IMR-90 (cell line): Measurements from ENCODE around the gene YIPF7. TPM values are rescaled to one million over a fixed set of nuclear protein-coding genes. Genes with fewer than 3 reads are reported as not detected.

Experiments
- ATAC-seq: fragments of 200-7000 bp; cut with Tn5 transposase; 2 replicates; pipeline ENCODE4 v1.9.1; 2020; ENCODE audit warnings: low read depth, mild to moderate bottlenecking, moderate library complexity
- BruUV-seq: library from RNA; stranded (reverse); fragments of 400-500 nt; replicated peaks from 2 replicates; lab custom pipeline; 2021; lab: Mats Ljungman, UMichigan
- CTCF ChIA-PET: fragments of 300-600 bp; formaldehyde crosslinking; extraction: SDS; loops from one replicate; lab custom pipeline; 2021; ENCODE audit warnings: antibody characterized with exemption; lab: Yijun Ruan, JAX
- POLR2A ChIA-PET: fragments of 300-600 bp; sonication (Branson Sonifier 250); formaldehyde crosslinking; loops from one replicate; lab custom pipeline; 2022; ENCODE audit warnings: antibody characterized with exemption; ENCODE audit not compliant: unreplicated experiment; lab: Charles Lee
- DNase-seq: peaks from one replicate; pipeline ENCODE4 v3.0.0; 2013
- H2AFZ ChIP-seq: replicated peaks from 2 replicates; pipeline ENCODE3; 2013; ENCODE audit warnings: low read length, mild to moderate bottlenecking; ENCODE audit not compliant: poor library complexity
- H2AK5ac ChIP-seq: 2 replicates; pipeline ENCODE4 v1.6.1; 2013; ENCODE audit warnings: low read depth, low read length, inconsistent platforms
- H2AK9ac ChIP-seq: replicated peaks from 2 replicates; pipeline ENCODE3; 2013; ENCODE audit warnings: mild to moderate bottlenecking, low read depth, low read length, moderate library complexity; ENCODE audit not compliant: poor library complexity
- H2BK120ac ChIP-seq: 2 replicates; pipeline ENCODE4 v1.6.1; 2013; ENCODE audit warnings: low read depth, low read length, inconsistent platforms
- H2BK15ac ChIP-seq: 3 replicates; pipeline ENCODE4 v1.6.1; 2013; ENCODE audit warnings: low read depth, low read length, inconsistent platforms
- H2BK20ac ChIP-seq: 2 replicates; pipeline ENCODE4 v1.6.1; 2013; ENCODE audit warnings: low read depth, mild to moderate bottlenecking, inconsistent platforms, low read length, moderate library complexity
- H2BK5ac ChIP-seq: 2 replicates; pipeline ENCODE4 v1.6.1; 2013; ENCODE audit warnings: mild to moderate bottlenecking, low read depth, low read length, inconsistent platforms; ENCODE audit not compliant: poor library complexity, severe bottlenecking
- H3K14ac ChIP-seq: replicated peaks from 2 replicates; pipeline ENCODE4 v1.6.1; 2013; ENCODE audit warnings: low read depth, low read length, inconsistent platforms
- H3K18ac ChIP-seq: 2 replicates; pipeline ENCODE4 v1.6.1; 2013; ENCODE audit warnings: low read depth, low read length, control low read depth
- H3K23ac ChIP-seq: 2 replicates; pipeline ENCODE4 v1.6.1; 2013; ENCODE audit warnings: low read depth, low read length, inconsistent platforms
- H3K27ac ChIP-seq: 2 replicates; pipeline ENCODE4 v1.5.1; 2013; ENCODE audit warnings: mild to moderate bottlenecking, control low read depth, low read length; ENCODE audit not compliant: insufficient read depth
- H3K27me3 ChIP-seq: 2 replicates; pipeline ENCODE4 v1.6.1; 2013; ENCODE audit warnings: low read length; ENCODE audit not compliant: control insufficient read depth, insufficient read depth
- H3K36me3 ChIP-seq: 2 replicates; pipeline ENCODE4 v1.6.1; 2013; ENCODE audit warnings: low read length, mixed read lengths; ENCODE audit not compliant: control insufficient read depth, insufficient read depth
- H3K4ac ChIP-seq: 2 replicates; pipeline ENCODE4 v1.6.1; 2013; ENCODE audit warnings: low read depth, low read length, inconsistent platforms
- H3K4me1 ChIP-seq: 2 replicates; pipeline ENCODE4 v1.6.1; 2013; ENCODE audit warnings: low read length, mixed read lengths; ENCODE audit not compliant: control insufficient read depth, insufficient read depth
- H3K4me2 ChIP-seq: 2 replicates; pipeline ENCODE4 v1.6.1; 2013; ENCODE audit warnings: low read depth, mild to moderate bottlenecking, control low read depth, low read length, moderate library complexity
- H3K4me3 ChIP-seq: 2 replicates; pipeline ENCODE4 v1.5.1; 2013; ENCODE audit warnings: low read depth, mild to moderate bottlenecking, control low read depth, low read length, moderate library complexity; ENCODE audit not compliant: insufficient read depth
- H3K56ac ChIP-seq: 2 replicates; pipeline ENCODE4 v1.6.1; 2013; ENCODE audit warnings: low read length, inconsistent platforms; ENCODE audit not compliant: insufficient read depth; ENCODE audit errors: extremely low read depth
- H3K79me1 ChIP-seq, 2 experiments: 2 replicates each; pipeline ENCODE4 v1.6.1; 2013; ENCODE audit warnings: low read length in 2 of 2, inconsistent platforms in 1 of 2, low read depth in 1 of 2
- H3K9ac ChIP-seq: 2 replicates; pipeline ENCODE4 v1.6.1; 2013; ENCODE audit warnings: low read depth, low read length, control low read depth
- H3K9me1 ChIP-seq: 2 replicates; pipeline ENCODE4 v1.6.1; 2013; ENCODE audit warnings: low read length, inconsistent platforms; ENCODE audit not compliant: insufficient read depth
- H3K9me3 ChIP-seq: 2 replicates; pipeline ENCODE4 v1.6.1; 2013; ENCODE audit warnings: low read length; ENCODE audit not compliant: control insufficient read depth, insufficient read depth
- H4K20me1 ChIP-seq: 2 replicates; pipeline ENCODE4 v1.6.1; 2013; ENCODE audit warnings: low read length, inconsistent platforms; ENCODE audit not compliant: insufficient read depth
- H4K5ac ChIP-seq: 2 replicates; pipeline ENCODE4 v1.6.1; 2013; ENCODE audit warnings: mild to moderate bottlenecking, low read depth, low read length, control low read depth
- H4K8ac ChIP-seq, 2 experiments: 2 replicates each; pipeline ENCODE4 v1.6.1; 2013; ENCODE audit warnings: low read depth in 2 of 2, low read length in 2 of 2, control low read depth in 1 of 2, inconsistent platforms in 1 of 2
- H4K91ac ChIP-seq: 2 replicates; pipeline ENCODE4 v1.6.1; 2013; ENCODE audit warnings: low read depth, low read length, inconsistent platforms; ENCODE audit not compliant: insufficient read depth
- BHLHE40 ChIP-seq: fragments of 150-350 bp; IDR thresholded peaks from 2 replicates; pipeline ENCODE4 v1.6.1; 2016; ENCODE audit warnings: mild to moderate bottlenecking, low read depth, low read length
- CEBPB ChIP-seq: IDR thresholded peaks from 2 replicates; pipeline ENCODE4 v1.6.1; 2012; ENCODE audit warnings: low read depth, low read length, improper control_type of control experiment
- CHD1 ChIP-seq: IDR thresholded peaks from 2 replicates; pipeline ENCODE4 v1.6.1; 2012; ENCODE audit warnings: low read depth, low read length, improper control_type of control experiment
- CTCF ChIP-seq: conservative IDR thresholded peaks from 2 replicates; pipeline ENCODE4 v1.5.1; 2012; ENCODE audit warnings: mild to moderate bottlenecking, low read depth, low read length, improper control_type of control experiment
- ELK1 ChIP-seq: fragments of 150-350 bp; IDR thresholded peaks from 2 replicates; pipeline ENCODE4 v1.6.1; 2016; ENCODE audit warnings: low read depth, mild to moderate bottlenecking, low read length, moderate library complexity, borderline replicate concordance
- FOS ChIP-seq: fragments of 150-350 bp; IDR thresholded peaks from 2 replicates; pipeline ENCODE4 v1.6.1; 2016; ENCODE audit warnings: low read depth, low read length
- MAFK ChIP-seq: IDR thresholded peaks from 2 replicates; pipeline ENCODE4 v1.6.1; 2012; ENCODE audit warnings: low read depth, low read length, improper control_type of control experiment
- MAZ ChIP-seq: IDR thresholded peaks from 2 replicates; pipeline ENCODE4 v1.6.1; 2012; ENCODE audit warnings: low read depth, mild to moderate bottlenecking, low read length, improper control_type of control experiment, moderate library complexity, borderline replicate concordance
- POLR2A ChIP-seq: IDR thresholded peaks from 2 replicates; pipeline ENCODE4 v1.6.1; 2012; ENCODE audit warnings: mild to moderate bottlenecking, low read depth, low read length
- RCOR1 ChIP-seq: IDR thresholded peaks from 2 replicates; pipeline ENCODE4 v1.6.1; 2012; ENCODE audit warnings: mild to moderate bottlenecking, low read length, improper control_type of control experiment; ENCODE audit not compliant: insufficient replicate concordance
- RFX5 ChIP-seq: IDR thresholded peaks from 2 replicates; pipeline ENCODE4 v1.8.0; 2012; ENCODE audit warnings: low read depth, mild to moderate bottlenecking, low read length, moderate library complexity
- SMC3 ChIP-seq: fragments of 150-350 bp; IDR thresholded peaks from 2 replicates; pipeline ENCODE4 v1.6.1; 2016; ENCODE audit warnings: low read depth, mild to moderate bottlenecking, antibody characterized with exemption, low read length, moderate library complexity
- USF2 ChIP-seq: fragments of 150-350 bp; IDR thresholded peaks from 2 replicates; pipeline ENCODE4 v1.6.1; 2017; ENCODE audit warnings: mild to moderate bottlenecking, antibody characterized with exemption, low read length, low read depth
- WGBS, 2 experiments: methylation state at CpG; one replicate each; pipeline versions ENCODE4 v1.1.5 to v1.1.7; 2013; ENCODE audit warnings: missing lambda C conversion rate in 2 of 2; ENCODE audit not compliant: insufficient read length in 1 of 2; ENCODE audit errors: extremely low coverage in 2 of 2; 5-methylcytosine and 5-hydroxymethylcytosine counted together
- dilution Hi-C: fragments of 300-500 bp; cut with HindIII; formaldehyde crosslinking; loops from one replicate; pipeline ENCODE4 v1.14.3; 2018; ENCODE audit warnings: low sequenced_read_pairs; ENCODE audit not compliant: unreplicated experiment
- in situ Hi-C: fragments of 300-500 bp; cut with MboI; formaldehyde crosslinking; loops from 3 replicates; pipeline ENCODE4 v1.14.3; 2019; ENCODE audit warnings: low sequenced_read_pairs, inconsistent platforms, mixed read lengths
- intact Hi-C: fragments of 100-400 bp; cut with micrococcal nuclease; formaldehyde crosslinking; loops from 2 replicates; pipeline ENCODE4 v1.10.0; 2022
- polyA plus RNA-seq, 3 experiments: library from polyadenylated mRNA; depleted of rRNA; stranded (reverse); fragments of >200 nt; gene quantifications; 2 replicates each; pipeline ENCODE4 v1.2.3, GENCODE V29; 2012; ENCODE audit warnings: low replicate concordance in 1 of 3
- total RNA-seq: library from RNA; depleted of rRNA; stranded (reverse); fragments of >200 nt; gene quantifications from 2 replicates; pipeline ENCODE4 v1.2.3, GENCODE V29; 2012

YIPF7 gene
- total and polyA plus RNA-seq, 2 of the 4 experiments (the other 2 are of a cell fraction), result not detected

- CTCF ChIA-PET, result no interaction called here
These were observed 68.0 kb downstream of the YIPF7 start for GRCh38 chr4:44583393-44583792.

More at GRCh38 chr4:44583393-44583792, 68.0 kb downstream of the YIPF7 start:
- no peak for TF ChIP-seq POLR2A
- TF ChIP-seq MAFK, result no peak
- TF ChIP-seq USF2, result no peak
- no peak for TF ChIP-seq FOS
- TF ChIP-seq SMC3, result no peak
- TF ChIP-seq MAZ, result no peak
- TF ChIP-seq CHD1, result no peak
- TF ChIP-seq RCOR1, result no peak
- TF ChIP-seq RFX5, result no peak
- TF ChIP-seq CTCF, result no peak
- no peak for TF ChIP-seq CEBPB
- no peak for TF ChIP-seq BHLHE40
- no peak for TF ChIP-seq ELK1
- no peak for ATAC-seq
- Histone ChIP-seq H2BK15ac (no peak overlapping the region), H2AFZ (no peak overlapping the region), H3K9ac (no peak overlapping the region), H3K23ac (no peak overlapping the region), H2AK5ac (no peak overlapping the region), H3K4me1 (no peaks in the 10 kb centered on the region), H3K4me3 (no peak overlapping the region), H2BK5ac (no peak overlapping the region), H2BK20ac (no peak overlapping the region), H3K4ac (no peak overlapping the region), H3K36me3 (no peaks in the 10 kb centered on the region), H3K56ac (no peak overlapping the region), H4K8ac (no peak overlapping the region), H3K9me3 (no peaks in the 10 kb centered on the region; the same call in 1 of the 2 replicates), H3K9me1 (no peaks in the 10 kb centered on the region), H4K91ac (no peak overlapping the region), H3K27ac (no peak overlapping the region), H4K5ac (no peak overlapping the region), H4K20me1 (no peaks in the 10 kb centered on the region), H2BK120ac (no peak overlapping the region), H3K27me3 (no peaks in the 10 kb centered on the region), H3K79me1 (no peaks in the 10 kb centered on the region), H3K14ac (no peak overlapping the region), H3K4me2 (no peak overlapping the region), H3K18ac (no peak overlapping the region), H2AK9ac (no peak overlapping the region)
- in situ Hi-C loops, result no loop called here
- intact Hi-C loops, result no loop called here
- WGBS, 2 experiments, result 33% methylated on average over 1 of the region's 3 CpGs; no CpG with 5 or more reads in 1 of the 2 experiments
- DNase-seq, result no peak
- POLR2A ChIA-PET, result no interaction called here
- BruUV-seq, result no TSS peak
- dilution Hi-C loops, result no loop called here
